Measurements from ENCODE around the gene ALOX12.

DNA sequence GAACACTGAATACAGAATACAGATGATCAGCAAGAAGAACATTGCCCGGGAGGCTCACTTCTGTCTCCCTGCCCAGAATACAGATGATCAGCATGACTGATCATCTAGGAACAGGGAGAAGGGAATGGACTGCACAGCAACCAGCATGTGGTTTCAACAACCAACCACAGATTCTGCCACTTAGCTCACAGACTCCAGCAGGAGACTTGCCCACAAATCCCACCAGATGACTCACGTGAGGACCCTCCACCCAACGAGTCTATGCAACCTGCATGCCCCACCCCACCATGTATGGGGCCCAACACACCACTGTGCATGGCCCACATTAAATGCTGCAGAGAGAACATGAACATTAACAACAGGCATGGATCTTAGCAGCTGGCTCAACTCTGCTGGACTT is 36.1 kb upstream of the ALOX12 start:
- TF ChIP-seq TAF1 (IDR thresholded peaks at IDR 0.05; ENCODE audit: borderline replicate concordance, low read depth, low read length) (no peak), POLR2A (IDR thresholded peaks at IDR 0.05; ENCODE audit: low read depth, low read length) (no peak)

Data from GM12892 (cell line).